ENCODE measurements around the gene TIMM44. TPM values are rescaled to one million over a fixed set of nuclear protein-coding genes. Genes with fewer than 3 reads are reported as not detected.

The TIMM44 gene
- total and polyA plus RNA-seq, 2 of the 8 experiments (the other 6 are each of a cell fraction or from before 2014, with no cell fraction given) = 131 to 150 TPM

DNA sequence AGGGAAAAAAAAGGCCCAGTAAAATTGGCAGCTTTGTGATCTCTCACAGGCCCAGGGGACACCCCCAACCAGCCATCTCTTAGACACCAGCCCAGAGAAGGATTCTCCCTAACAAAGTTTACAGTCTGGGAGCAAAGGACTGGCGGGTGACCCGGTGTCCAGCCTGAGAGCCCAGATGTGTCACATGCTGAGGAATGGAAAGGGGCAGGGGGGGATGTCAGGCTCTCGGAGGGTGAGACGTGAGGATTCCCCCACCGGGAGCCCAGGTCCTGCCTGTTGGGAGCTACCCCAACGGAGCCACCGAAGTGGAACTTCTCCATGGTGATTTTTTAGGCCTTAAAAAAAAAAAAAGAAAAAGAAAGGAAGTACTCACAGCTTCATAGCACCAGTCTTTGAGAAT, 12.7 kb downstream of the TIMM44 start:
- 84% methylated on average over 7 of the region's 7 CpGs; no CpG with 5 or more reads in 1 of the 2 experiments for WGBS, 2 experiments (ENCODE audit: extremely low coverage in 1 of 2, insufficient coverage in 1 of 2, insufficient read length in 1 of 2, insufficient replicate concordance in 2 of 2, low coverage in 1 of 2, low lambda C conversion rate in 2 of 2, missing lambda C conversion rate in 1 of 2)
- no peak overlapping the region for H3K18ac ChIP-seq (ENCODE audit: extremely low read depth, low read length)
- peaks cover 0 to 5% (median 2%) of the 10 kb centered on the region in 4 experiments; a peak in 5 of 7 replicates for H3K4me1 ChIP-seq (replicated peaks in 1 of 4; ENCODE audit: control insufficient read depth in 3 of 4, insufficient read depth in 4 of 4, low read length in 3 of 4)
- H3K27me3 ChIP-seq (replicated peaks in 1 of 4; ENCODE audit: control insufficient read depth in 3 of 4, extremely low read depth in 1 of 4, insufficient read depth in 3 of 4, low read length in 3 of 4) = no peaks in the 10 kb centered on the region
- no peak overlapping the region for H2BK12ac ChIP-seq (ENCODE audit: low read depth, low read length)
- no peak overlapping the region for H2BK20ac ChIP-seq (ENCODE audit: low read length)
- no peak overlapping the region for H4K8ac ChIP-seq (ENCODE audit: extremely low read depth, insufficient read depth, low read length)
- H3K4me2 ChIP-seq (ENCODE audit: insufficient read depth in 1 of 2, low read depth in 2 of 2, low read length in 2 of 2) = no peak overlapping the region
- H2BK120ac ChIP-seq (replicated peaks; ENCODE audit: low read depth, low read length) = no peak overlapping the region
- peaks cover 9 to 19% of the 10 kb centered on the region in 2 experiments for H4K20me1 ChIP-seq (replicated peaks in 1 of 2; ENCODE audit: control insufficient read depth in 1 of 2, insufficient read depth in 2 of 2, low read length in 2 of 2)
- H3K9ac ChIP-seq (replicated peaks in 1 of 4; ENCODE audit: extremely low read depth in 1 of 4, low read depth in 3 of 4, low read length in 3 of 4) = no peak overlapping the region
- FAIRE-seq = no peak
- no peak overlapping the region for H2BK15ac ChIP-seq (ENCODE audit: low read length)
- H3K79me1 ChIP-seq (ENCODE audit: low read depth, low read length) = no peaks in the 10 kb centered on the region
- H4K5ac ChIP-seq (ENCODE audit: insufficient read length, low read depth, low read length) = no peak overlapping the region
- ChIA-PET POLR2A (ENCODE audit: partially characterized antibody) (interaction anchor here (1.3 to 10.4 kb wide), 5 partner anchors 10 to 191 kb away, joined by 3 to 205 read pairs (median 5); partner anchors contain the start of genes SNAPC2 and TIMM44), CTCF (ENCODE audit: partially characterized antibody) (interaction anchor here (0.5 to 4.1 kb wide), 5 partner anchors 11 to 237 kb away, joined by 3 to 28 read pairs (median 5); partner anchors contain the start of genes SNAPC2 and TIMM44)
- no peak overlapping the region for H2AFZ ChIP-seq (ENCODE audit: low read length)
- H2AK5ac ChIP-seq (ENCODE audit: low read depth, low read length) = no peak overlapping the region
- H3K23ac ChIP-seq (ENCODE audit: insufficient read length) = no peak overlapping the region
- no peak overlapping the region for H3K14ac ChIP-seq (ENCODE audit: insufficient read length)
- DNase-seq (ENCODE audit: low read depth in 1 of 2, low spot score in 2 of 2) = no peak
- H3K23me2 ChIP-seq (ENCODE audit: low read depth, low read length) = peaks cover 2% of the 10 kb centered on the region; the same call in 1 of the 2 replicates
- H3K9me3 ChIP-seq (ENCODE audit: insufficient read depth in 2 of 2, low read depth in 1 of 2, low read length in 1 of 2) = no peaks in the 10 kb centered on the region
- no peak overlapping the region for H3K56ac ChIP-seq (replicated peaks; ENCODE audit: insufficient read length, low read depth, low read length)
- no peak overlapping the region for H4K91ac ChIP-seq (replicated peaks; ENCODE audit: insufficient read length, low read length)
- H3K79me2 ChIP-seq (ENCODE audit: control insufficient read depth in 1 of 2, insufficient read depth in 2 of 2, low read length in 2 of 2) = no peaks in the 10 kb centered on the region
- H3K4ac ChIP-seq (replicated peaks; ENCODE audit: insufficient read length, low read depth, low read length) = no peak overlapping the region
- no peak overlapping the region for H3K4me3 ChIP-seq (ENCODE audit: extremely low read depth in 1 of 4, insufficient read depth in 2 of 4, low read depth in 3 of 4, low read length in 4 of 4)
- peaks cover 23 to 52% (median 45%) of the 10 kb centered on the region in 4 experiments for H3K36me3 ChIP-seq (ENCODE audit: control insufficient read depth in 2 of 4, insufficient read depth in 4 of 4, low read length in 3 of 4)
- no peak overlapping the region for H2BK5ac ChIP-seq (ENCODE audit: low read depth, low read length)
- H3K27ac ChIP-seq (ENCODE audit: low read depth, low read length) = no peak overlapping the region
- TF ChIP-seq RBBP5 (IDR thresholded peaks at IDR 0.05; ENCODE audit: borderline replicate concordance, low read depth, low read length) (no peak), SIN3A (conservative IDR thresholded peaks at IDR 0.05 in 1 of 2, IDR thresholded peaks at IDR 0.05 in 1 of 2; ENCODE audit: low read depth in 1 of 2, low read length in 2 of 2) (no peak), CBX8 (IDR thresholded peaks at IDR 0.05; ENCODE audit: borderline replicate concordance, low read depth, low read length) (no peak), ZNF274 (IDR thresholded peaks at IDR 0.05; ENCODE audit: borderline replicate concordance, extremely low read depth, low read length) (no peak), TCF12 (IDR thresholded peaks at IDR 0.05; ENCODE audit: low read depth, low read length) (no peak), TEAD4 (IDR thresholded peaks at IDR 0.05; ENCODE audit: low read depth, low read length) (no peak), SP4 (IDR thresholded peaks at IDR 0.05; ENCODE audit: low read length) (no peak), SUZ12 (IDR thresholded peaks at IDR 0.05; ENCODE audit: low read length) (no peak), RXRA (IDR thresholded peaks at IDR 0.05; ENCODE audit: insufficient read depth, low read depth, low read length) (no peak), BRCA1 (IDR thresholded peaks at IDR 0.05; ENCODE audit: low read depth, low read length) (no peak)
- TF ChIP-seq, protein P1, sequence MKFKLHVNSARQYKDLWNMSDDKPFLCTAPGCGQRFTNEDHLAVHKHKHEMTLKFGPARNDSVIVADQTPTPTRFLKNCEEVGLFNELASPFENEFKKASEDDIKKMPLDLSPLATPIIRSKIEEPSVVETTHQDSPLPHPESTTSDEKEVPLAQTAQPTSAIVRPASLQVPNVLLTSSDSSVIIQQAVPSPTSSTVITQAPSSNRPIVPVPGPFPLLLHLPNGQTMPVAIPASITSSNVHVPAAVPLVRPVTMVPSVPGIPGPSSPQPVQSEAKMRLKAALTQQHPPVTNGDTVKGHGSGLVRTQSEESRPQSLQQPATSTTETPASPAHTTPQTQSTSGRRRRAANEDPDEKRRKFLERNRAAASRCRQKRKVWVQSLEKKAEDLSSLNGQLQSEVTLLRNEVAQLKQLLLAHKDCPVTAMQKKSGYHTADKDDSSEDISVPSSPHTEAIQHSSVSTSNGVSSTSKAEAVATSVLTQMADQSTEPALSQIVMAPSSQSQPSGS (IDR thresholded peaks at IDR 0.05; ENCODE audit: low read length) = no peak
- TF ChIP-seq, protein P2, sequence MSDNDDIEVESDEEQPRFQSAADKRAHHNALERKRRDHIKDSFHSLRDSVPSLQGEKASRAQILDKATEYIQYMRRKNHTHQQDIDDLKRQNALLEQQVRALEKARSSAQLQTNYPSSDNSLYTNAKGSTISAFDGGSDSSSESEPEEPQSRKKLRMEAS (IDR thresholded peaks at IDR 0.05) = no peak
